WTC11 (cell line): ENCODE results near the gene SIRPB2. TPM values are rescaled to one million over a fixed set of nuclear protein-coding genes. Genes with fewer than 3 reads are reported as not detected.

Source experiments
- ATAC-seq: fragments of 200-7000 bp; cut with Tn5 transposase; 2 replicates; pipeline ENCODE4 v1.10.0; 2021; ENCODE audit warnings: mild to moderate bottlenecking, moderate library complexity
- CTCF ChIA-PET: fragments of 300-600 bp; sonication (Branson Sonifier 250); formaldehyde crosslinking; loops from one replicate; lab custom pipeline; 2021; ENCODE audit warnings: antibody characterized with exemption; lab: Charles Lee
- POLR2A ChIA-PET: fragments of 350-600 bp; sonication (Branson Sonifier 250); formaldehyde crosslinking; loops from one replicate; lab custom pipeline; 2021; ENCODE audit warnings: antibody characterized with exemption; lab: Charles Lee
- DNase-seq: peaks from one replicate; pipeline ENCODE4 v3.0.0; 2021; ENCODE audit warnings: low spot score
- H3K27ac Mint-ChIP-seq: 2 replicates; pipeline ENCODE4 v1.8.0; 2021; ENCODE audit warnings: mixed read lengths
- H3K27me3 Mint-ChIP-seq: 2 replicates; pipeline ENCODE4 v1.8.0; 2021; ENCODE audit warnings: low read depth, mild to moderate bottlenecking, moderate library complexity, mixed read lengths
- H3K36me3 Mint-ChIP-seq: 2 replicates; pipeline ENCODE4 v1.8.0; 2021; ENCODE audit warnings: mixed read lengths
- H3K4me1 Mint-ChIP-seq: 2 replicates; pipeline ENCODE4 v1.8.0; 2022; ENCODE audit warnings: mixed read lengths
- H3K4me3 Mint-ChIP-seq: 2 replicates; pipeline ENCODE4 v1.8.0; 2021; ENCODE audit warnings: mild to moderate bottlenecking, moderate library complexity, mixed read lengths
- H3K9me3 Mint-ChIP-seq: 2 replicates; pipeline ENCODE4 v1.8.0; 2021; ENCODE audit warnings: mixed read lengths
- ELF4 ChIP-seq: sonication (generic); formaldehyde crosslinking; IDR thresholded peaks from 2 replicates; pipeline ENCODE4 v1.8.1; 2022; ENCODE audit warnings: low read depth, mild to moderate bottlenecking, moderate library complexity, missing genetic modification reagents
- EMX1 ChIP-seq: fragments of 250-450 bp; sonication (Bioruptor Pico); IDR thresholded peaks from 2 replicates; pipeline ENCODE4 v1.8.0; 2021; ENCODE audit warnings: mild to moderate bottlenecking
- FOXK1 ChIP-seq: sonication (generic); formaldehyde crosslinking; IDR thresholded peaks from 2 replicates; pipeline ENCODE4 v1.8.0; 2022; ENCODE audit warnings: mild to moderate bottlenecking, moderate library complexity, missing genetic modification reagents
- IRF2 ChIP-seq: sonication (generic); formaldehyde crosslinking; IDR thresholded peaks from 2 replicates; pipeline ENCODE4 v1.8.0; 2022; ENCODE audit warnings: low read depth, missing genetic modification reagents, borderline replicate concordance
- JAZF1 ChIP-seq: fragments of 250-450 bp; sonication (Bioruptor Pico); IDR thresholded peaks from 2 replicates; pipeline ENCODE4 v1.9.0; 2021; ENCODE audit warnings: moderate library complexity, mild to moderate bottlenecking, inconsistent platforms
- NFE2L1 ChIP-seq: sonication (generic); formaldehyde crosslinking; IDR thresholded peaks from 2 replicates; pipeline ENCODE4 v1.8.1; 2023; ENCODE audit warnings: missing genetic modification reagents
- NFYB ChIP-seq: sonication (generic); formaldehyde crosslinking; conservative IDR thresholded peaks from 2 replicates; pipeline ENCODE4 v1.8.0; 2022; ENCODE audit warnings: low read depth, missing genetic modification reagents
- SOX15 ChIP-seq: fragments of 250-450 bp; sonication (Bioruptor Pico); IDR thresholded peaks from 2 replicates; pipeline ENCODE4 v1.9.0; 2021; ENCODE audit warnings: mild to moderate bottlenecking
- ZNF138 ChIP-seq: sonication (generic); formaldehyde crosslinking; conservative IDR thresholded peaks from 2 replicates; pipeline ENCODE4 v1.8.1; 2022; ENCODE audit warnings: mild to moderate bottlenecking, moderate library complexity, missing genetic modification reagents
- ZNF671 ChIP-seq: fragments of 250-450 bp; sonication (Bioruptor Pico); IDR thresholded peaks from 2 replicates; pipeline ENCODE4 v1.8.0; 2021; ENCODE audit warnings: mild to moderate bottlenecking
- total RNA-seq: library from RNA; stranded (reverse); gene quantifications from 3 replicates; pipeline ENCODE4 v1.2.3, GENCODE V29; 2021
- TF ChIP-seq, protein P1 (sequence below): sonication (generic); formaldehyde crosslinking; IDR thresholded peaks from 2 replicates; pipeline ENCODE4 v1.8.1; 2023; ENCODE audit warnings: mild to moderate bottlenecking, missing genetic modification reagents
- TF ChIP-seq, protein P2 (sequence below): sonication (generic); formaldehyde crosslinking; IDR thresholded peaks from 2 replicates; pipeline ENCODE4 v1.8.0; 2023; ENCODE audit warnings: missing genetic modification reagents
- TF ChIP-seq, protein P3 (sequence below): sonication (generic); formaldehyde crosslinking; IDR thresholded peaks from 2 replicates; pipeline ENCODE4 v1.8.1; 2023; ENCODE audit warnings: mild to moderate bottlenecking, missing genetic modification reagents, borderline replicate concordance
- TF ChIP-seq, protein P4 (sequence below): sonication (generic); formaldehyde crosslinking; IDR thresholded peaks from 2 replicates; pipeline ENCODE4 v1.8.1; 2022; ENCODE audit warnings: missing genetic modification reagents, borderline replicate concordance
- TF ChIP-seq, protein P5 (sequence below): sonication (generic); formaldehyde crosslinking; IDR thresholded peaks from 2 replicates; pipeline ENCODE4 v1.8.1; 2022; ENCODE audit warnings: mild to moderate bottlenecking, missing genetic modification reagents, moderate library complexity, borderline replicate concordance
- TF ChIP-seq, protein P6 (sequence below): fragments of 250-450 bp; sonication (Bioruptor Pico); IDR thresholded peaks from 2 replicates; pipeline ENCODE4 v1.9.0; 2021; ENCODE audit warnings: mild to moderate bottlenecking, borderline replicate concordance
- TF ChIP-seq, protein P7 (sequence below): sonication (generic); formaldehyde crosslinking; IDR thresholded peaks from 2 replicates; pipeline ENCODE4 v1.8.0; 2022; ENCODE audit warnings: mild to moderate bottlenecking, missing genetic modification reagents

SIRPB2 gene
- total RNA-seq, 1 experiment from 2014 or later = not detected

DNA sequence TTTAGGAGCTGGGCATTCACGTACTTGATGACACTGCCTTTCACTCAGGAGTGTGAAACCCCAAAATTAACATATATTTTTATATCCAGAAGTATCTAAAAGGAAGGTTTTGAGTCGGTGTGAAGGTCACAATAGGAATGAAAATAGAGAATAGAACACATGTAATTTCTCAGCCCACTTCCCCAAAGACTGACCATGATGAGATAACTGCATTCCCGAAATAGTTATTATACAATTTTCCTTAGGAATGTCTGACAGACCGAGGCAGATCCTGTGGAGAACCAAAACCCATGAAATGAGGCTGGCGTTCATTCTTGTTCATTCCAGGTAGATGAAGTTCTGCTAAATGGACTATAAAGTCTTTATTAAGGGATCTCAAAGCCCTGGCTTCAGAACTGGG, 34.9 kb downstream of the SIRPB2 start:
- no peak overlapping the region for H3K4me3 Mint-ChIP-seq
- H3K36me3 Mint-ChIP-seq = peaks cover 70% of the 10 kb centered on the region
- H3K27me3 Mint-ChIP-seq = no peaks in the 10 kb centered on the region
- H3K27ac Mint-ChIP-seq = no peak overlapping the region
- CTCF ChIA-PET = no interaction called here
- DNase-seq = no peak
- peaks cover 12% of the 10 kb centered on the region for H3K9me3 Mint-ChIP-seq
- no peaks in the 10 kb centered on the region for H3K4me1 Mint-ChIP-seq
- TF ChIP-seq EMX1 (CRISPR knock-in tag) (no peak), ZNF671 (CRISPR knock-in tag) (no peak), JAZF1 (CRISPR knock-in tag) (no peak), ZNF138 (CRISPR knock-in tag) (no peak)
- TF ChIP-seq, protein P1, sequence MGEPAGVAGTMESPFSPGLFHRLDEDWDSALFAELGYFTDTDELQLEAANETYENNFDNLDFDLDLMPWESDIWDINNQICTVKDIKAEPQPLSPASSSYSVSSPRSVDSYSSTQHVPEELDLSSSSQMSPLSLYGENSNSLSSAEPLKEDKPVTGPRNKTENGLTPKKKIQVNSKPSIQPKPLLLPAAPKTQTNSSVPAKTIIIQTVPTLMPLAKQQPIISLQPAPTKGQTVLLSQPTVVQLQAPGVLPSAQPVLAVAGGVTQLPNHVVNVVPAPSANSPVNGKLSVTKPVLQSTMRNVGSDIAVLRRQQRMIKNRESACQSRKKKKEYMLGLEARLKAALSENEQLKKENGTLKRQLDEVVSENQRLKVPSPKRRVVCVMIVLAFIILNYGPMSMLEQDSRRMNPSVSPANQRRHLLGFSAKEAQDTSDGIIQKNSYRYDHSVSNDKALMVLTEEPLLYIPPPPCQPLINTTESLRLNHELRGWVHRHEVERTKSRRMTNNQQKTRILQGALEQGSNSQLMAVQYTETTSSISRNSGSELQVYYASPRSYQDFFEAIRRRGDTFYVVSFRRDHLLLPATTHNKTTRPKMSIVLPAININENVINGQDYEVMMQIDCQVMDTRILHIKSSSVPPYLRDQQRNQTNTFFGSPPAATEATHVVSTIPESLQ (CRISPR knock-in tag) = no peak
- TF ChIP-seq, protein P2, sequence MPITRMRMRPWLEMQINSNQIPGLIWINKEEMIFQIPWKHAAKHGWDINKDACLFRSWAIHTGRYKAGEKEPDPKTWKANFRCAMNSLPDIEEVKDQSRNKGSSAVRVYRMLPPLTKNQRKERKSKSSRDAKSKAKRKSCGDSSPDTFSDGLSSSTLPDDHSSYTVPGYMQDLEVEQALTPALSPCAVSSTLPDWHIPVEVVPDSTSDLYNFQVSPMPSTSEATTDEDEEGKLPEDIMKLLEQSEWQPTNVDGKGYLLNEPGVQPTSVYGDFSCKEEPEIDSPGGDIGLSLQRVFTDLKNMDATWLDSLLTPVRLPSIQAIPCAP (CRISPR knock-in tag) = no peak
- TF ChIP-seq, protein P3, sequence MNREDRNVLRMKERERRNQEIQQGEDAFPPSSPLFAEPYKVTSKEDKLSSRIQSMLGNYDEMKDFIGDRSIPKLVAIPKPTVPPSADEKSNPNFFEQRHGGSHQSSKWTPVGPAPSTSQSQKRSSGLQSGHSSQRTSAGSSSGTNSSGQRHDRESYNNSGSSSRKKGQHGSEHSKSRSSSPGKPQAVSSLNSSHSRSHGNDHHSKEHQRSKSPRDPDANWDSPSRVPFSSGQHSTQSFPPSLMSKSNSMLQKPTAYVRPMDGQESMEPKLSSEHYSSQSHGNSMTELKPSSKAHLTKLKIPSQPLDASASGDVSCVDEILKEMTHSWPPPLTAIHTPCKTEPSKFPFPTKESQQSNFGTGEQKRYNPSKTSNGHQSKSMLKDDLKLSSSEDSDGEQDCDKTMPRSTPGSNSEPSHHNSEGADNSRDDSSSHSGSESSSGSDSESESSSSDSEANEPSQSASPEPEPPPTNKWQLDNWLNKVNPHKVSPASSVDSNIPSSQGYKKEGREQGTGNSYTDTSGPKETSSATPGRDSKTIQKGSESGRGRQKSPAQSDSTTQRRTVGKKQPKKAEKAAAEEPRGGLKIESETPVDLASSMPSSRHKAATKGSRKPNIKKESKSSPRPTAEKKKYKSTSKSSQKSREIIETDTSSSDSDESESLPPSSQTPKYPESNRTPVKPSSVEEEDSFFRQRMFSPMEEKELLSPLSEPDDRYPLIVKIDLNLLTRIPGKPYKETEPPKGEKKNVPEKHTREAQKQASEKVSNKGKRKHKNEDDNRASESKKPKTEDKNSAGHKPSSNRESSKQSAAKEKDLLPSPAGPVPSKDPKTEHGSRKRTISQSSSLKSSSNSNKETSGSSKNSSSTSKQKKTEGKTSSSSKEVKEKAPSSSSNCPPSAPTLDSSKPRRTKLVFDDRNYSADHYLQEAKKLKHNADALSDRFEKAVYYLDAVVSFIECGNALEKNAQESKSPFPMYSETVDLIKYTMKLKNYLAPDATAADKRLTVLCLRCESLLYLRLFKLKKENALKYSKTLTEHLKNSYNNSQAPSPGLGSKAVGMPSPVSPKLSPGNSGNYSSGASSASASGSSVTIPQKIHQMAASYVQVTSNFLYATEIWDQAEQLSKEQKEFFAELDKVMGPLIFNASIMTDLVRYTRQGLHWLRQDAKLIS (CRISPR knock-in tag) = no peak
- TF ChIP-seq, all 79 proteins: peak for 0
- no peak for ATAC-seq
- POLR2A ChIA-PET = no interaction called here

DNA sequence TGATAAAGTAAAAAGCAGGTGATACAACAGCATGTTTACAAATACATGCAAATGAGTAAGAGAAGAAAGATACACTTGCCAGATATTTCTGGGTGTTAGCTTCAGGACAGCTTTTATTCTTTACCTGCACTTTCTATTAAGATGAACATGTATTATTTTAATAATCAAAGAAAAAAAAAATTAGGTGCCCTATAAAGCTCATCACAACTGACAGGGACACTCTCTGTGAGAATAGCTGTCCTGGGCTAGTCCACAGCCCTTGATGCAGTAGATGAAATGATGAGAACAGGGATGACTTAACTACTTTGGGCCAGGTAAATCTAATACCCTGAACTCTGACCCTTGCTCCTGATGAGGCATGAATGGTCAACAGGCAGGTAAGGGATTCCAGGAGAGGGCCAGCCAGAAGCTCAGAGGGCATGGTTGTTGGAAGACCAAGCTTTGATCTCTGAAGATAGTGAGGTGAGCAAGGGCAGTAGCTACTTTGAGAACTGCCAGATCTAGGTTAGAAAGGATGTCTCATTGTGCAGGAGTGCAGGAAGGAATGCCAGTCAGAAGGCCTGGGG, 40.2 kb downstream of the SIRPB2 start:
- no peaks in the 10 kb centered on the region for H3K4me1 Mint-ChIP-seq
- ChIA-PET POLR2A (interaction anchor here (1.6 kb wide), 1 partner anchor 10 kb away, joined by 3 read pairs; no protein-coding TSS in a partner anchor), CTCF (interaction anchor here (1.2 to 2.1 kb wide), 2 partner anchors 15 to 53 kb away, joined by 3 to 6 read pairs; partner anchors contain the start of gene NSFL1C)
- ATAC-seq = no peak
- H3K9me3 Mint-ChIP-seq = peaks cover 16% of the 10 kb centered on the region
- no peak overlapping the region for H3K27ac Mint-ChIP-seq
- DNase-seq = no peak
- no peaks in the 10 kb centered on the region for H3K27me3 Mint-ChIP-seq
- peaks cover 92% of the 10 kb centered on the region for H3K36me3 Mint-ChIP-seq
- no peak overlapping the region for H3K4me3 Mint-ChIP-seq
- TF ChIP-seq SOX15 (CRISPR knock-in tag) (no peak), NFYB (CRISPR knock-in tag) (no peak), ELF4 (no peak), IRF2 (no peak), NFE2L1 (CRISPR knock-in tag) (no peak), FOXK1 (CRISPR knock-in tag) (no peak), EMX1 (CRISPR knock-in tag) (no peak), ZNF138 (CRISPR knock-in tag) (no peak)
- TF ChIP-seq, protein P4, sequence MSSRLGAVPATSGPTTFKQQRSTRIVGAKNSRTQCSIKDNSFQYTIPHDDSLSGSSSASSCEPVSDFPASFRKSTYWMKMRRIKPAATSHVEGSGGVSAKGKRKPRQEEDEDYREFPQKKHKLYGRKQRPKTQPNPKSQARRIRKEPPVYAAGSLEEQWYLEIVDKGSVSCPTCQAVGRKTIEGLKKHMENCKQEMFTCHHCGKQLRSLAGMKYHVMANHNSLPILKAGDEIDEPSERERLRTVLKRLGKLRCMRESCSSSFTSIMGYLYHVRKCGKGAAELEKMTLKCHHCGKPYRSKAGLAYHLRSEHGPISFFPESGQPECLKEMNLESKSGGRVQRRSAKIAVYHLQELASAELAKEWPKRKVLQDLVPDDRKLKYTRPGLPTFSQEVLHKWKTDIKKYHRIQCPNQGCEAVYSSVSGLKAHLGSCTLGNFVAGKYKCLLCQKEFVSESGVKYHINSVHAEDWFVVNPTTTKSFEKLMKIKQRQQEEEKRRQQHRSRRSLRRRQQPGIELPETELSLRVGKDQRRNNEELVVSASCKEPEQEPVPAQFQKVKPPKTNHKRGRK (CRISPR knock-in tag) = no peak
- TF ChIP-seq, protein P5, sequence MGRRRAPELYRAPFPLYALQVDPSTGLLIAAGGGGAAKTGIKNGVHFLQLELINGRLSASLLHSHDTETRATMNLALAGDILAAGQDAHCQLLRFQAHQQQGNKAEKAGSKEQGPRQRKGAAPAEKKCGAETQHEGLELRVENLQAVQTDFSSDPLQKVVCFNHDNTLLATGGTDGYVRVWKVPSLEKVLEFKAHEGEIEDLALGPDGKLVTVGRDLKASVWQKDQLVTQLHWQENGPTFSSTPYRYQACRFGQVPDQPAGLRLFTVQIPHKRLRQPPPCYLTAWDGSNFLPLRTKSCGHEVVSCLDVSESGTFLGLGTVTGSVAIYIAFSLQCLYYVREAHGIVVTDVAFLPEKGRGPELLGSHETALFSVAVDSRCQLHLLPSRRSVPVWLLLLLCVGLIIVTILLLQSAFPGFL (CRISPR knock-in tag) = no peak
- TF ChIP-seq, protein P6, sequence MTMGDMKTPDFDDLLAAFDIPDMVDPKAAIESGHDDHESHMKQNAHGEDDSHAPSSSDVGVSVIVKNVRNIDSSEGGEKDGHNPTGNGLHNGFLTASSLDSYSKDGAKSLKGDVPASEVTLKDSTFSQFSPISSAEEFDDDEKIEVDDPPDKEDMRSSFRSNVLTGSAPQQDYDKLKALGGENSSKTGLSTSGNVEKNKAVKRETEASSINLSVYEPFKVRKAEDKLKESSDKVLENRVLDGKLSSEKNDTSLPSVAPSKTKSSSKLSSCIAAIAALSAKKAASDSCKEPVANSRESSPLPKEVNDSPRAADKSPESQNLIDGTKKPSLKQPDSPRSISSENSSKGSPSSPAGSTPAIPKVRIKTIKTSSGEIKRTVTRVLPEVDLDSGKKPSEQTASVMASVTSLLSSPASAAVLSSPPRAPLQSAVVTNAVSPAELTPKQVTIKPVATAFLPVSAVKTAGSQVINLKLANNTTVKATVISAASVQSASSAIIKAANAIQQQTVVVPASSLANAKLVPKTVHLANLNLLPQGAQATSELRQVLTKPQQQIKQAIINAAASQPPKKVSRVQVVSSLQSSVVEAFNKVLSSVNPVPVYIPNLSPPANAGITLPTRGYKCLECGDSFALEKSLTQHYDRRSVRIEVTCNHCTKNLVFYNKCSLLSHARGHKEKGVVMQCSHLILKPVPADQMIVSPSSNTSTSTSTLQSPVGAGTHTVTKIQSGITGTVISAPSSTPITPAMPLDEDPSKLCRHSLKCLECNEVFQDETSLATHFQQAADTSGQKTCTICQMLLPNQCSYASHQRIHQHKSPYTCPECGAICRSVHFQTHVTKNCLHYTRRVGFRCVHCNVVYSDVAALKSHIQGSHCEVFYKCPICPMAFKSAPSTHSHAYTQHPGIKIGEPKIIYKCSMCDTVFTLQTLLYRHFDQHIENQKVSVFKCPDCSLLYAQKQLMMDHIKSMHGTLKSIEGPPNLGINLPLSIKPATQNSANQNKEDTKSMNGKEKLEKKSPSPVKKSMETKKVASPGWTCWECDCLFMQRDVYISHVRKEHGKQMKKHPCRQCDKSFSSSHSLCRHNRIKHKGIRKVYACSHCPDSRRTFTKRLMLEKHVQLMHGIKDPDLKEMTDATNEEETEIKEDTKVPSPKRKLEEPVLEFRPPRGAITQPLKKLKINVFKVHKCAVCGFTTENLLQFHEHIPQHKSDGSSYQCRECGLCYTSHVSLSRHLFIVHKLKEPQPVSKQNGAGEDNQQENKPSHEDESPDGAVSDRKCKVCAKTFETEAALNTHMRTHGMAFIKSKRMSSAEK (CRISPR knock-in tag) = no peak
- TF ChIP-seq, protein P7, sequence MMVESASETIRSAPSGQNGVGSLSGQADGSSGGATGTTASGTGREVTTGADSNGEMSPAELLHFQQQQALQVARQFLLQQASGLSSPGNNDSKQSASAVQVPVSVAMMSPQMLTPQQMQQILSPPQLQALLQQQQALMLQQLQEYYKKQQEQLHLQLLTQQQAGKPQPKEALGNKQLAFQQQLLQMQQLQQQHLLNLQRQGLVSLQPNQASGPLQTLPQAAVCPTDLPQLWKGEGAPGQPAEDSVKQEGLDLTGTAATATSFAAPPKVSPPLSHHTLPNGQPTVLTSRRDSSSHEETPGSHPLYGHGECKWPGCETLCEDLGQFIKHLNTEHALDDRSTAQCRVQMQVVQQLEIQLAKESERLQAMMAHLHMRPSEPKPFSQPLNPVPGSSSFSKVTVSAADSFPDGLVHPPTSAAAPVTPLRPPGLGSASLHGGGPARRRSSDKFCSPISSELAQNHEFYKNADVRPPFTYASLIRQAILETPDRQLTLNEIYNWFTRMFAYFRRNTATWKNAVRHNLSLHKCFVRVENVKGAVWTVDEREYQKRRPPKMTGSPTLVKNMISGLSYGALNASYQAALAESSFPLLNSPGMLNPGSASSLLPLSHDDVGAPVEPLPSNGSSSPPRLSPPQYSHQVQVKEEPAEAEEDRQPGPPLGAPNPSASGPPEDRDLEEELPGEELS (CRISPR knock-in tag) = no peak
